ENCODE data around the gene UPF2.

The UPF2 gene

GRCh38 chr10:11885437-11886137, 157.0 kb downstream of the UPF2 start:
- TF ChIP-seq EZH2 (optimal IDR thresholded peaks at IDR 0.05; ENCODE audit: low read depth, low read length) (no peak), EZH2phosphoT487 (IDR thresholded peaks at IDR 0.05; ENCODE audit: low read length) (no peak), CTCF (IDR thresholded peaks at IDR 0.05; ENCODE audit: low read length) (no peak)
- Histone ChIP-seq H3F3A (ENCODE audit: insufficient read depth, low read length) (no peaks in the 10 kb centered on the region), H3K27me3 (replicated peaks; ENCODE audit: insufficient read depth, low read length) (no peaks in the 10 kb centered on the region), H3K27ac (ENCODE audit: low read length) (no peak overlapping the region), H3K36me3 (replicated peaks; ENCODE audit: insufficient read depth, low read length) (no peaks in the 10 kb centered on the region), H3K9me3 (replicated peaks; ENCODE audit: insufficient read depth, low read length) (no peaks in the 10 kb centered on the region), H3K79me2 (ENCODE audit: low read length) (no peaks in the 10 kb centered on the region), H2AFZ (ENCODE audit: low read length) (no peak overlapping the region), H3K9ac (ENCODE audit: low read length) (no peak overlapping the region), H4K20me1 (ENCODE audit: insufficient read depth, low read length) (no peaks in the 10 kb centered on the region), H3K4me3 (ENCODE audit: low read length) (no peak overlapping the region), H3K9me2 (replicated peaks; ENCODE audit: insufficient read depth, low read length) (no peaks in the 10 kb centered on the region), H3K4me2 (ENCODE audit: low read depth, low read length) (no peak overlapping the region), H3K4me1 (ENCODE audit: low read length) (no peaks in the 10 kb centered on the region)
- DNase-seq = no peak

GRCh38 chr10:11884706-11885423, 157.7 kb downstream of the UPF2 start:
- H3K9me3 ChIP-seq (replicated peaks; ENCODE audit: insufficient read depth, low read length) = no peaks in the 10 kb centered on the region
- no peaks in the 10 kb centered on the region for H3F3A ChIP-seq (ENCODE audit: insufficient read depth, low read length)
- no peaks in the 10 kb centered on the region for H3K79me2 ChIP-seq (ENCODE audit: low read length)
- H3K27ac ChIP-seq (ENCODE audit: low read length) = no peak overlapping the region
- no peaks in the 10 kb centered on the region for H3K9me2 ChIP-seq (replicated peaks; ENCODE audit: insufficient read depth, low read length)
- no peak overlapping the region for H2AFZ ChIP-seq (ENCODE audit: low read length)
- no peak for DNase-seq
- no peaks in the 10 kb centered on the region for H3K36me3 ChIP-seq (replicated peaks; ENCODE audit: insufficient read depth, low read length)
- no peaks in the 10 kb centered on the region for H3K27me3 ChIP-seq (replicated peaks; ENCODE audit: insufficient read depth, low read length)
- TF ChIP-seq CTCF (IDR thresholded peaks at IDR 0.05; ENCODE audit: low read length) = no peak
- no peak for TF ChIP-seq EZH2phosphoT487 (IDR thresholded peaks at IDR 0.05; ENCODE audit: low read length)
- no peak for TF ChIP-seq EZH2 (optimal IDR thresholded peaks at IDR 0.05; ENCODE audit: low read depth, low read length)
- H3K4me2 ChIP-seq (ENCODE audit: low read depth, low read length) = no peak overlapping the region
- no peaks in the 10 kb centered on the region for H3K4me1 ChIP-seq (ENCODE audit: low read length)
- H4K20me1 ChIP-seq (ENCODE audit: insufficient read depth, low read length) = no peaks in the 10 kb centered on the region
- H3K9ac ChIP-seq (ENCODE audit: low read length) = no peak overlapping the region
- no peak overlapping the region for H3K4me3 ChIP-seq (ENCODE audit: low read length)

DNA sequence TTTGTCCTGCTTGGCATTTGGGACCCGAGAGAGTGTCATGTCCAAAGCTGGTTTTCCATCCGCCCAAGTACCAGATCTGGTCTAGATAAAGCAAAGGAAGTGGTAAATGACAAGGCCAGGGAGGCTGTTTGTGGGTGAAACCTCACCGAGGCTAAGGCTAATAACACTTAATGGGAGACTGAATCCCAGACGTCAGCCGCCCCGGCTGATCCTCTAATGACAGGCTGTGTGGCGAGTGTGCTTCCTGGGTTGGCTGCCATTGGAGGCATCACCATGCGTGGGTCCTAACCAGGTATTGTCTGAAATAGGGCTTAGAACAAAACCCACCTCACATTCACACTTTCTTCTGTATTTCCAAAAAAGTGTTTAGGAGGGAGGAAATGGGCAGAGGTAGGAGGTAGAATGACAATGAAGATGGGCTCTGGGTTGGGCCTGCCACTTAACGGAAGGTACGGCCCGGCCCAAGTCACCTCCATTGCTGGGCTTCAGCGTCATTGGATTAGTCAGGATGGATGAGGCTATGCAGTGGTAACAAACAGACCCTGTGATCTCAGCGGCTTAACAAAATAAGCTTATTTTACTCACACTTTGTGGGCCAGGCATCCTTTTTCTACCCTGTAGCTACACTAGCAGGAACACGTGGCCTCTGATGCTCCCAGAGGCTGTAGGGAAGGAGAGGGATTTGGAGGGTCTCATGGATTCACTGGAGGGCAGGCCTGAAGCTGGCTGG, 159.8 kb downstream of the UPF2 start:
- no peak overlapping the region for H3K27ac ChIP-seq (ENCODE audit: low read length)
- no peak overlapping the region for H3K9ac ChIP-seq (ENCODE audit: low read length)
- DNase-seq = no peak
- no peaks in the 10 kb centered on the region for H3K36me3 ChIP-seq (replicated peaks; ENCODE audit: insufficient read depth, low read length)
- H3K9me3 ChIP-seq (replicated peaks; ENCODE audit: insufficient read depth, low read length) = no peaks in the 10 kb centered on the region
- TF ChIP-seq EZH2phosphoT487 (IDR thresholded peaks at IDR 0.05; ENCODE audit: low read length) (no peak), CTCF (IDR thresholded peaks at IDR 0.05; ENCODE audit: low read length) (no peak), EZH2 (optimal IDR thresholded peaks at IDR 0.05; ENCODE audit: low read depth, low read length) (no peak)
- no peaks in the 10 kb centered on the region for H3K79me2 ChIP-seq (ENCODE audit: low read length)
- H2AFZ ChIP-seq (ENCODE audit: low read length) = no peak overlapping the region
- peaks cover 10% of the 10 kb centered on the region for H3K27me3 ChIP-seq (replicated peaks; ENCODE audit: insufficient read depth, low read length)
- H3K9me2 ChIP-seq (replicated peaks; ENCODE audit: insufficient read depth, low read length) = no peaks in the 10 kb centered on the region
- H3F3A ChIP-seq (ENCODE audit: insufficient read depth, low read length) = no peaks in the 10 kb centered on the region
- no peak overlapping the region for H3K4me3 ChIP-seq (ENCODE audit: low read length)
- H4K20me1 ChIP-seq (ENCODE audit: insufficient read depth, low read length) = no peaks in the 10 kb centered on the region
- no peak overlapping the region for H3K4me2 ChIP-seq (ENCODE audit: low read depth, low read length)
- no peaks in the 10 kb centered on the region for H3K4me1 ChIP-seq (ENCODE audit: low read length)
